ENCODE data around the gene PTTG2.

GRCh38 chr4:37956941-37957340, 3.3 kb upstream of the PTTG2 start:
- TF ChIP-seq CTCF (IDR thresholded peaks at IDR 0.05) (no peak), NR3C1 (CRISPR knock-in tag; conservative IDR thresholded peaks at IDR 0.05; ENCODE audit: low read depth) (no peak), KAT7 (CRISPR knock-in tag; IDR thresholded peaks at IDR 0.05; ENCODE audit: borderline replicate concordance) (no peak), ETV6 (CRISPR knock-in tag; IDR thresholded peaks at IDR 0.05) (no peak), EMX1 (CRISPR knock-in tag; IDR thresholded peaks at IDR 0.05) (no peak), ATF2 (CRISPR knock-in tag; IDR thresholded peaks at IDR 0.05; ENCODE audit: borderline replicate concordance, low read depth) (no peak), ERG (CRISPR knock-in tag; IDR thresholded peaks at IDR 0.05) (no peak), ATF3 (CRISPR knock-in tag; conservative IDR thresholded peaks at IDR 0.05) (no peak), FOXJ3 (CRISPR knock-in tag; IDR thresholded peaks at IDR 0.05; ENCODE audit: borderline replicate concordance) (no peak), ZNF671 (CRISPR knock-in tag; IDR thresholded peaks at IDR 0.05) (no peak)
